ENCODE data around the gene HPN.

The HPN gene

GRCh38 chr19:35079826-35080225 lies 38.3 kb downstream of the HPN start:
- Histone ChIP-seq H3K27me3 (ENCODE audit: control insufficient read depth, insufficient read depth, low read length) (no peaks in the 10 kb centered on the region), H3K9ac (ENCODE audit: low read length) (no peak overlapping the region), H3K36me3 (ENCODE audit: control insufficient read depth, insufficient read depth, low read length) (no peaks in the 10 kb centered on the region), H3K4me1 (ENCODE audit: control insufficient read depth, insufficient read depth, low read length) (no peaks in the 10 kb centered on the region), H3K27ac (ENCODE audit: low read depth, low read length) (no peak overlapping the region), H3K4me3 (ENCODE audit: low read length) (no peak overlapping the region)

GRCh38 chr19:35080613-35081170 lies 39.2 kb downstream of the HPN start:
- H3K36me3 ChIP-seq (ENCODE audit: control insufficient read depth, insufficient read depth, low read length): no peaks in the 10 kb centered on the region
- H3K27ac ChIP-seq (ENCODE audit: low read depth, low read length): no peak overlapping the region

GRCh38 chr19:35081201-35081600 lies 39.7 kb downstream of the HPN start:
- H3K27ac ChIP-seq (ENCODE audit: low read depth, low read length): no peak overlapping the region
- H3K36me3 ChIP-seq (ENCODE audit: control insufficient read depth, insufficient read depth, low read length): no peaks in the 10 kb centered on the region
- no peak overlapping the region for H3K9ac ChIP-seq (ENCODE audit: low read length)
- no peaks in the 10 kb centered on the region for H3K4me1 ChIP-seq (ENCODE audit: control insufficient read depth, insufficient read depth, low read length)
- no peak overlapping the region for H3K4me3 ChIP-seq (ENCODE audit: low read length)
- H3K27me3 ChIP-seq (ENCODE audit: control insufficient read depth, insufficient read depth, low read length): no peaks in the 10 kb centered on the region

More at GRCh38 chr19:35080613-35081170, 39.2 kb downstream of the HPN start:
- Histone ChIP-seq H3K9ac (ENCODE audit: low read length) (no peak overlapping the region), H3K27me3 (ENCODE audit: control insufficient read depth, insufficient read depth, low read length) (no peaks in the 10 kb centered on the region), H3K4me3 (ENCODE audit: low read length) (no peak overlapping the region), H3K4me1 (ENCODE audit: control insufficient read depth, insufficient read depth, low read length) (no peaks in the 10 kb centered on the region)

- H3K36me3 ChIP-seq (ENCODE audit: control insufficient read depth, insufficient read depth, low read length): no peaks in the 10 kb centered on the region
- H3K9ac ChIP-seq (ENCODE audit: low read length): no peak overlapping the region
- H3K27me3 ChIP-seq (ENCODE audit: control insufficient read depth, insufficient read depth, low read length): no peaks in the 10 kb centered on the region
- H3K4me3 ChIP-seq (ENCODE audit: low read length): no peak overlapping the region
- no peaks in the 10 kb centered on the region for H3K4me1 ChIP-seq (ENCODE audit: control insufficient read depth, insufficient read depth, low read length)
- no peak overlapping the region for H3K27ac ChIP-seq (ENCODE audit: low read depth, low read length)
These were observed 42.4 kb downstream of the HPN start for GRCh38 chr19:35083691-35084508.

GRCh38 chr19:35084509-35084762 lies 42.9 kb downstream of the HPN start:
- no peak overlapping the region for H3K27ac ChIP-seq (ENCODE audit: low read depth, low read length)

GRCh38 chr19:35085947-35086346 lies 44.4 kb downstream of the HPN start:
- Histone ChIP-seq H3K4me1 (ENCODE audit: control insufficient read depth, insufficient read depth, low read length) (no peaks in the 10 kb centered on the region), H3K27me3 (ENCODE audit: control insufficient read depth, insufficient read depth, low read length) (no peaks in the 10 kb centered on the region), H3K4me3 (ENCODE audit: low read length) (no peak overlapping the region), H3K36me3 (ENCODE audit: control insufficient read depth, insufficient read depth, low read length) (no peaks in the 10 kb centered on the region), H3K27ac (ENCODE audit: low read depth, low read length) (no peak overlapping the region), H3K9ac (ENCODE audit: low read length) (no peak overlapping the region)

More at GRCh38 chr19:35084509-35084762, 42.9 kb downstream of the HPN start:
- no peaks in the 10 kb centered on the region for H3K27me3 ChIP-seq (ENCODE audit: control insufficient read depth, insufficient read depth, low read length)
- no peaks in the 10 kb centered on the region for H3K4me1 ChIP-seq (ENCODE audit: control insufficient read depth, insufficient read depth, low read length)
- no peaks in the 10 kb centered on the region for H3K36me3 ChIP-seq (ENCODE audit: control insufficient read depth, insufficient read depth, low read length)
- no peak overlapping the region for H3K9ac ChIP-seq (ENCODE audit: low read length)
- H3K4me3 ChIP-seq (ENCODE audit: low read length): no peak overlapping the region

GRCh38 chr19:35086455-35086854 lies 44.9 kb downstream of the HPN start:
- Histone ChIP-seq H3K27me3 (ENCODE audit: control insufficient read depth, insufficient read depth, low read length) (no peaks in the 10 kb centered on the region), H3K9ac (ENCODE audit: low read length) (no peak overlapping the region), H3K4me3 (ENCODE audit: low read length) (no peak overlapping the region), H3K27ac (ENCODE audit: low read depth, low read length) (no peak overlapping the region), H3K4me1 (ENCODE audit: control insufficient read depth, insufficient read depth, low read length) (no peaks in the 10 kb centered on the region), H3K36me3 (ENCODE audit: control insufficient read depth, insufficient read depth, low read length) (no peaks in the 10 kb centered on the region)

GRCh38 chr19:35087393-35087792 lies 45.9 kb downstream of the HPN start:
- H3K27ac ChIP-seq (ENCODE audit: low read depth, low read length): no peak overlapping the region
- H3K4me1 ChIP-seq (ENCODE audit: control insufficient read depth, insufficient read depth, low read length): no peaks in the 10 kb centered on the region
- H3K4me3 ChIP-seq (ENCODE audit: low read length): no peak overlapping the region

GRCh38 chr19:35088131-35088913 lies 46.8 kb downstream of the HPN start:
- no peak overlapping the region for H3K27ac ChIP-seq (ENCODE audit: low read depth, low read length)
- H3K27me3 ChIP-seq (ENCODE audit: control insufficient read depth, insufficient read depth, low read length): no peaks in the 10 kb centered on the region
- no peaks in the 10 kb centered on the region for H3K4me1 ChIP-seq (ENCODE audit: control insufficient read depth, insufficient read depth, low read length)
- no peak overlapping the region for H3K4me3 ChIP-seq (ENCODE audit: low read length)
- H3K36me3 ChIP-seq (ENCODE audit: control insufficient read depth, insufficient read depth, low read length): no peaks in the 10 kb centered on the region
- H3K9ac ChIP-seq (ENCODE audit: low read length): no peak overlapping the region

More at GRCh38 chr19:35087393-35087792, 45.9 kb downstream of the HPN start:
- H3K27me3 ChIP-seq (ENCODE audit: control insufficient read depth, insufficient read depth, low read length): no peaks in the 10 kb centered on the region
- no peak overlapping the region for H3K9ac ChIP-seq (ENCODE audit: low read length)
- H3K36me3 ChIP-seq (ENCODE audit: control insufficient read depth, insufficient read depth, low read length): no peaks in the 10 kb centered on the region

- Histone ChIP-seq H3K9ac (ENCODE audit: low read length) (no peak overlapping the region), H3K36me3 (ENCODE audit: control insufficient read depth, insufficient read depth, low read length) (no peaks in the 10 kb centered on the region), H3K27ac (ENCODE audit: low read depth, low read length) (no peak overlapping the region), H3K4me3 (ENCODE audit: low read length) (no peak overlapping the region), H3K4me1 (ENCODE audit: control insufficient read depth, insufficient read depth, low read length) (no peaks in the 10 kb centered on the region), H3K27me3 (ENCODE audit: control insufficient read depth, insufficient read depth, low read length) (no peaks in the 10 kb centered on the region)
These were observed 48.0 kb downstream of the HPN start for GRCh38 chr19:35089554-35089953.

- Histone ChIP-seq H3K9ac (ENCODE audit: low read length) (no peak overlapping the region), H3K36me3 (ENCODE audit: control insufficient read depth, insufficient read depth, low read length) (no peaks in the 10 kb centered on the region), H3K27ac (ENCODE audit: low read depth, low read length) (no peak overlapping the region), H3K4me1 (ENCODE audit: control insufficient read depth, insufficient read depth, low read length) (no peaks in the 10 kb centered on the region), H3K27me3 (ENCODE audit: control insufficient read depth, insufficient read depth, low read length) (no peaks in the 10 kb centered on the region), H3K4me3 (ENCODE audit: low read length) (no peak overlapping the region)
These were observed 48.6 kb downstream of the HPN start for GRCh38 chr19:35090160-35090505.

- Histone ChIP-seq H3K27ac (ENCODE audit: low read depth, low read length) (no peak overlapping the region), H3K27me3 (ENCODE audit: control insufficient read depth, insufficient read depth, low read length) (no peaks in the 10 kb centered on the region), H3K36me3 (ENCODE audit: control insufficient read depth, insufficient read depth, low read length) (no peaks in the 10 kb centered on the region), H3K9ac (ENCODE audit: low read length) (no peak overlapping the region), H3K4me3 (ENCODE audit: low read length) (no peak overlapping the region), H3K4me1 (ENCODE audit: control insufficient read depth, insufficient read depth, low read length) (no peaks in the 10 kb centered on the region)
These were observed 49.1 kb downstream of the HPN start for GRCh38 chr19:35090506-35091214.
